Loucy (cell line): ENCODE data around the gene MYH14.
A peak's percentile ranks its signal among the peaks of the same experiment; 100 is the strongest.

Experiments
- H2AFZ ChIP-seq: fragments of 200-600 bp; sonication (generic); 2 replicates; pipeline ENCODE4 v1.6.0; 2016; ENCODE audit warnings: antibody characterized with exemption, mild to moderate bottlenecking, low read length, moderate library complexity
- H3F3A ChIP-seq: fragments of 200-600 bp; 2 replicates; pipeline ENCODE4 v1.6.0; 2016; ENCODE audit warnings: antibody characterized with exemption, low read depth, mild to moderate bottlenecking
- H3K27me3 ChIP-seq: fragments of 200-600 bp; sonication (generic); 2 replicates; pipeline ENCODE4 v1.6.1; 2014; ENCODE audit warnings: low read length, mild to moderate bottlenecking; ENCODE audit not compliant: insufficient read depth, poor library complexity, severe bottlenecking
- H3K36me3 ChIP-seq: fragments of 200-600 bp; sonication (generic); 2 replicates; pipeline ENCODE4 v1.6.1; 2016; ENCODE audit warnings: low read length; ENCODE audit not compliant: insufficient read depth
- H3K4me1 ChIP-seq: fragments of 200-600 bp; sonication (generic); 2 replicates; pipeline ENCODE4 v1.5.1; 2014; ENCODE audit warnings: low read length, mild to moderate bottlenecking; ENCODE audit not compliant: insufficient read depth, poor library complexity, severe bottlenecking
- H3K4me2 ChIP-seq: fragments of 200-600 bp; sonication (generic); 2 replicates; pipeline ENCODE4 v1.6.0; 2014; ENCODE audit warnings: antibody characterized with exemption, low read length, low read depth, mild to moderate bottlenecking; ENCODE audit not compliant: poor library complexity, severe bottlenecking
- H3K4me3 ChIP-seq: fragments of 200-600 bp; sonication (generic); 2 replicates; pipeline ENCODE4 v1.5.1; 2014; ENCODE audit warnings: low read length, mild to moderate bottlenecking, mixed read lengths; ENCODE audit not compliant: poor library complexity, severe bottlenecking
- H3K79me2 ChIP-seq: fragments of 200-600 bp; sonication (generic); 2 replicates; pipeline ENCODE4 v1.6.1; 2014; ENCODE audit warnings: low read length; ENCODE audit not compliant: insufficient read depth
- H3K9ac ChIP-seq: fragments of 200-600 bp; sonication (generic); 2 replicates; pipeline ENCODE4 v1.6.0; 2014; ENCODE audit warnings: mild to moderate bottlenecking, low read depth, low read length, moderate library complexity; ENCODE audit not compliant: poor library complexity, severe bottlenecking
- H3K9me2 ChIP-seq: fragments of 200-600 bp; sonication (generic); replicated peaks from 2 replicates; pipeline ENCODE4 v1.6.1; 2016; ENCODE audit warnings: low read depth, low read length, mixed read lengths
- H3K9me3 ChIP-seq: fragments of 200-600 bp; sonication (generic); 2 replicates; pipeline ENCODE4 v1.6.1; 2014; ENCODE audit warnings: mild to moderate bottlenecking, antibody characterized with exemption, low read length, low read depth; ENCODE audit not compliant: insufficient read depth
- H4K20me1 ChIP-seq: fragments of 200-600 bp; sonication (generic); 2 replicates; pipeline ENCODE4 v1.6.0; 2014; ENCODE audit warnings: antibody characterized with exemption, low read length, mild to moderate bottlenecking; ENCODE audit not compliant: insufficient read depth, poor library complexity, severe bottlenecking
- CTCF ChIP-seq: fragments of 200-600 bp; sonication (generic); conservative IDR thresholded peaks from 2 replicates; pipeline ENCODE4 v1.5.1; 2014; ENCODE audit warnings: mild to moderate bottlenecking, antibody characterized with exemption, low read length
- EZH2phosphoT487 ChIP-seq: fragments of 200-600 bp; IDR thresholded peaks from 2 replicates; pipeline ENCODE4 v1.6.1; 2018; ENCODE audit warnings: antibody characterized with exemption, mild to moderate bottlenecking, moderate library complexity, borderline replicate concordance

The MYH14 gene

DNA sequence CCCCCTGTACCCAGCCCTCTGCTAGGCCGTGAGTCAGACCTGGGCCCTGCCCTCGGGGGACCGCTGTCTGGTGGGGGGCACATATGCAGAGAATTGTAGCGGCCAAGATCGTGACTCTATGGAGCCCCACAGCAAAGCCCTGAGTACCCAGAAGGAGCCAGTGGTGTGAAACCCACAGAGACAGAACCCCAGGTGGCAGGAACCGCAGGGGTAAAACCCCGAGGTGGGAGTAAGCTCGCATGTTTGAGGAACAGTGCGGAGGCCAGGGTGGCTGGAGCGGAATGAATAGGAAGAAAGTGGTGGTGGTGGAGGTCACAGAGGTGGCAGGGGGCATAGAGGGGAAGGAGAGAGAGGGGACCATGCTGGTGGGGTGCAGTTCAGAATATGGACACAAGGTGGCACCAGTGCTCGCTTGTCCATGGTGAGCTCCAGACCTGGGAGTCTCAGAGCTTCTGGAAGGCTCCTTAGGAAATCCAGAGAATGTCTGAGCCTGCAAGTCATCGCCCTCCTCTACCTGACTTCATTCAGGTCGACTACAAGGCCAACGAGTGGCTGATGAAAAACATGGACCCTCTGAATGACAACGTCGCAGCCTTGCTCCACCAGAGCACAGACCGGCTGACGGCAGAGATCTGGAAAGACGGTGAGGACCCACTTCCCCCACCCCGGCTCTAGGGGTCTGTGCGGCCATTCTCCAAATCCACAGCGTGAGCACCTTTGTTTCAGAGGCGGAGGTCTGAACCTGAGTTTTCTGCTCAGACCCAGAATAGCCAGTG is 48.9 kb downstream of the MYH14 start:
- Histone ChIP-seq H3F3A (no peaks in the 10 kb centered on the region), H3K4me2 (no peak overlapping the region)

GRCh38 chr19:50252887-50253268 is 49.5 kb downstream of the MYH14 start:
- Histone ChIP-seq H3K9me3 (peaks cover 15% of the 10 kb centered on the region; the same call in 1 of the 2 replicates), H3F3A (no peaks in the 10 kb centered on the region), H3K4me1 (no peaks in the 10 kb centered on the region), H2AFZ (no peak overlapping the region), H3K9me2 (no peaks in the 10 kb centered on the region), H3K36me3 (no peaks in the 10 kb centered on the region), H3K27me3 (no peaks in the 10 kb centered on the region), H3K4me2 (no peak overlapping the region), H4K20me1 (no peaks in the 10 kb centered on the region), H3K79me2 (no peaks in the 10 kb centered on the region), H3K9ac (no peak overlapping the region), H3K4me3 (no peak overlapping the region)
- TF ChIP-seq CTCF (no peak), EZH2phosphoT487 (no peak)

More for the DNA sequence above, 48.9 kb downstream of the MYH14 start:
- Histone ChIP-seq H3K9me3 (peaks cover 15% of the 10 kb centered on the region; the same call in 1 of the 2 replicates), H3K79me2 (no peaks in the 10 kb centered on the region), H3K36me3 (no peaks in the 10 kb centered on the region), H3K4me1 (no peaks in the 10 kb centered on the region), H3K4me3 (no peak overlapping the region), H3K9me2 (no peaks in the 10 kb centered on the region), H3K27me3 (no peaks in the 10 kb centered on the region), H4K20me1 (no peaks in the 10 kb centered on the region), H3K9ac (no peak overlapping the region), H2AFZ (no peak overlapping the region)
- TF ChIP-seq EZH2phosphoT487 (no peak), CTCF (peak; percentile 61)

- Histone ChIP-seq H2AFZ (no peak overlapping the region), H3K79me2 (no peaks in the 10 kb centered on the region), H3K4me2 (no peak overlapping the region), H3K4me1 (no peaks in the 10 kb centered on the region), H4K20me1 (no peaks in the 10 kb centered on the region), H3K9me3 (peaks cover 15% of the 10 kb centered on the region; the same call in 1 of the 2 replicates), H3K9ac (no peak overlapping the region), H3F3A (no peaks in the 10 kb centered on the region), H3K27me3 (no peaks in the 10 kb centered on the region), H3K9me2 (no peaks in the 10 kb centered on the region), H3K36me3 (no peaks in the 10 kb centered on the region), H3K4me3 (no peak overlapping the region)
- no peak for TF ChIP-seq CTCF
- TF ChIP-seq EZH2phosphoT487: no peak
Measured at GRCh38 chr19:50255115-50255514, 51.7 kb downstream of the MYH14 start.
